GM06990 (cell line): ENCODE data around the gene GCAT.

Source experiments
- DNase-seq: peaks from one replicate; pipeline ENCODE4 v3.0.0-alpha.2; 2011; ENCODE audit not compliant: insufficient read length; ENCODE audit errors: extremely low read depth
- H3K27me3 ChIP-seq: replicated peaks from 2 replicates; pipeline ENCODE4 v1.6.0; 2011; ENCODE audit warnings: low read length; ENCODE audit not compliant: control insufficient read depth, insufficient read depth
- H3K36me3 ChIP-seq: 2 replicates; pipeline ENCODE4 v1.5.1; 2011; ENCODE audit warnings: low read length; ENCODE audit not compliant: control insufficient read depth, insufficient read depth
- H3K4me3 ChIP-seq: replicated peaks from 2 replicates; pipeline ENCODE4 v1.5.1; 2011; ENCODE audit warnings: low read depth, mild to moderate bottlenecking, control low read depth, low read length
- CTCF ChIP-seq: IDR thresholded peaks from 2 replicates; pipeline ENCODE4 v1.5.1; 2011; ENCODE audit warnings: low read length, control low read depth, mild to moderate bottlenecking, inconsistent platforms; ENCODE audit not compliant: insufficient read depth, poor library complexity, severe bottlenecking

Gene GCAT

GRCh38 chr22:37777122-37777687, 30.5 kb upstream of the GCAT start:
- DNase-seq: peak; percentile 74
- H3K4me3 ChIP-seq: no peak overlapping the region
- H3K36me3 ChIP-seq: peaks cover 4% of the 10 kb centered on the region; the same call in 1 of the 2 replicates
- no peak for TF ChIP-seq CTCF
- no peaks in the 10 kb centered on the region for H3K27me3 ChIP-seq

GRCh38 chr22:37778370-37779009, 29.2 kb upstream of the GCAT start:
- no peak for DNase-seq
- TF ChIP-seq CTCF: no peak
- Histone ChIP-seq H3K4me3 (no peak overlapping the region), H3K27me3 (no peaks in the 10 kb centered on the region), H3K36me3 (no peaks in the 10 kb centered on the region; the same call in 1 of the 2 replicates)

- no peak overlapping the region for H3K4me3 ChIP-seq
- no peaks in the 10 kb centered on the region for H3K27me3 ChIP-seq
- H3K36me3 ChIP-seq: no peaks in the 10 kb centered on the region
- no peak for DNase-seq
- no peak for TF ChIP-seq CTCF
Measured at GRCh38 chr22:37781434-37782059, 26.2 kb upstream of the GCAT start.

- no peak overlapping the region for H3K4me3 ChIP-seq
- peak; percentile 10 for TF ChIP-seq CTCF
- H3K27me3 ChIP-seq: no peaks in the 10 kb centered on the region
- DNase-seq: no peak
- no peaks in the 10 kb centered on the region for H3K36me3 ChIP-seq
Measured at GRCh38 chr22:37782340-37783168, 25.2 kb upstream of the GCAT start.

GRCh38 chr22:37784829-37785495, 22.8 kb upstream of the GCAT start:
- H3K4me3 ChIP-seq: no peak overlapping the region
- H3K36me3 ChIP-seq: no peaks in the 10 kb centered on the region
- no peaks in the 10 kb centered on the region for H3K27me3 ChIP-seq
- no peak for DNase-seq
- TF ChIP-seq CTCF: no peak
